GM19468 (cell line): ENCODE data around the gene CTBP2.
A peak's percentile ranks its signal among the peaks of the same experiment; 100 is the strongest.
"Not testable (repeated sequence)": the region's sequence is repeated elsewhere in the genome, so short reads cannot be mapped to it uniquely, and the experiment has no call there.

Experiments
- ATAC-seq: cut with Tn5 transposase; IDR thresholded peaks from one replicate; pipeline ENCODE4 v1.9.1; 2021; ENCODE audit warnings: mild to moderate bottlenecking, moderate library complexity, moderate number of reproducible peaks; ENCODE audit not compliant: unreplicated experiment; ENCODE audit errors: extremely low read depth

Gene CTBP2

DNA sequence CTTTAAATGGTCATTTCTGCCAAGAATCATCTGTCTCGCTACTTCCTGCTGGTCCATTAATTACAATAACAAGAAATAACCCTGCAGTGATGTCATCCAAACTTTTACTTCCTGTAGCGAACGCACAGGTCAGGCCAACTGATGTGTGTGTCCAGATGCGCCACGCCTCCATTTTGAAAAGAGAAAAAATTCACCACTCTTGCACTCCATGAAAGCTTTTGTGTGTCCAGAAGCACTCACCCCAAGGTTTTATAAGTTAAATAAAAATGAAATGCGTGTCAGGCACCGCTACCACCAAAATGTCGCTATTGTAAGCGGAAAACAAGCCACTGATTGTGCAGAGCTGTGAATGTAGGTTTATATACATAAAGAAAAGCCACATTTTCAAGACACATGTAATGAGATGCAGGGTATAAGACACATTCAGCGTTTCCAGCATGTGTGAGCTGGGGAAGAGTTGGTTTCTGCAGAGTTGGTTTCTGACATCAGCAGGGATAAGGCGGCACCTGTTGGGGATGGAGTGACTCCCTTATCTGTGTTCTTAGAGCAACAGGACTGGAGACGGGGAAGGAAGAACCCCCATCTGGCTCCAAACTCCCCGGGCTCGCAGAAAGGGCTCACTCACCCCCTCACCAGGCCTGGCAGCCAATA is 83.3 kb downstream of the CTBP2 start:
- ATAC-seq, result no peak

DNA sequence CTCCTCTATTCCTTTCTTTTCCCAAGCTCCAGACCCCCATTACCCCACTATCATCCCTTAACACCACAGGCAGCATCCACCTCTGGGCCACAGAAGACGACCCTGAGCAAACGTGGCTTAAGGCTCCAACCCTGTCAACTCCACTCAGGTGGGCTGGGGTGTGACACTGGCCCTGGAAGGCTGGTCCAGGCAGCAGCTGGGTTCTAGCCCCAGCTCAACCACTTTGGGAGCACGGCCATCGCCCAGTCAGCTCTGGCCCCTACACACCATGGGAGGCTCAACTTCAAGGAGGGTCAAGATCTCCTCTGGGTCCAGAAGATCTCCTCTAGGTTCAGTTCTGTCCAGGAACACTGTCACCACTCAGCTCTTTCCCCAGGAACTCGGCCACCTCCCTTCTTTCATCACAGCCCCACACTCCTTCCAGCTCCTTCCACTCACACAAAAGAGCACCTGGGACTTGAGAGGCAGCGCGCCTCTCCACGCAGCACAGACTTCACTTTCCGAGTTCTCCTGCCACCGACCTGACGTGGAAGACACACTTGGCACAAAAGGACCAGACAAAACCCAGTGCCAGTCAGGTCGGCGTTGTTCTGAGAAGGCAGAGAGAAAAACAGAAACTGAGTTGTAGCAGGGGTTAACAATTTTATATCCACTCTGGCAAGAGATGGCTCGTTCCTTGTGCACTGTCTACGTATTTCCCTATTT is 84.1 kb downstream of the CTBP2 start:
- no peak for ATAC-seq

DNA sequence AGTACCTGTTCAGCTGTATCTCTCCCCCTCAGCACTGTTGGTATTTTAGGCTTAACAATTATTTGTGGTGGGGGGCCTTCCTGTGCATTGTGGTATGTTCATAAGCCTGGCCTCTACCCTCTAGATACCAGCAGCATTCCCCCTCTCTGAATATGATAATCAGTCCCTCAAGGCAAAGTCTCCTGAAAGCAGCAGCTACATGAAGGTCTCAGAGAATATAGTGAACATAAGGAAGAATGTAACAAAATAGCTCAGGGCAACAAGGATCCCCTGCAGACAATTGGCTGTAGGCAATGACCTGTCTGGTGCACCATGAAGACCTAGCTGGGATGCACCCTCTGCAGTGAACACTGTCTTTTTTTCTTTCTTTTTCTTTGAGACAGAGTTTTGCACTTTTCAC is 86.4 kb downstream of the CTBP2 start:
- no peak for ATAC-seq

DNA sequence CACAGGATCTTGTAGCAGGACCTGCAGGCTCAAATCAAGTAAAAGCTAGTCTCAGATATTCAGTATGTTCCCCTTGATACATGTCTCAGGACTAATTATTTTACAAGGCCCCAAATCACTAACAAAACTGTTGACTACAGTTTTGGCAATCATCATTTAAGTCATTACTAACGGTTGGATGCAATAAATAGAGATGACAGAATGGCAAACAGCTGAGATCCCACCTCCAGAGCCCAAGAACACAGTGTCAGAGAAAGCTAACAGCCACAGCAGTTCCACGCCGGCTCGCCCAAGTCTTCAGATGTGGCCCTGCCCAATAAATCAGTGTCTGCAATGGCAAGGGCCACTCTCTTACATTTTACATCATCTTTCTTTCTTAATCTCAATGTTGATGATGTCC is 87.6 kb downstream of the CTBP2 start:
- ATAC-seq, result no peak

DNA sequence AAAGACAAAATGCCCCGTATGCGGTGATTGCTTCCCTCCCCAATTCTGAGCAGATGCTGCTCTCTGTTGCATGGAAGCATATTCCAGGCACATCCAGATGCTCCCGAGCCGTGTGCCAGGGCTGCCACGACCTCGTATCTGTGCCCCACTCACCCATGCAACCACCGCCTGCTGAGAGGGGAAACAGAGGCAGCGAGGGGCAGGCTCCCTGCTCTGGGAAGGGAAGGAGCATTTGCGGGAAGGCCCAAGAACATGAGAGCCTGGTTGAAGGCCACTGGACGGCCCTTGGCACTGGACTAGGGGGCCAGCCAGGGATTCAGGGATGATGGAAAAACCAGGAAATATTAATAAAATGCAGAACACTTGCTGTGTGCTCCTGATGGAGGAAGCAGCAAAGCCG is 89.4 kb downstream of the CTBP2 start:
- no peak for ATAC-seq

DNA sequence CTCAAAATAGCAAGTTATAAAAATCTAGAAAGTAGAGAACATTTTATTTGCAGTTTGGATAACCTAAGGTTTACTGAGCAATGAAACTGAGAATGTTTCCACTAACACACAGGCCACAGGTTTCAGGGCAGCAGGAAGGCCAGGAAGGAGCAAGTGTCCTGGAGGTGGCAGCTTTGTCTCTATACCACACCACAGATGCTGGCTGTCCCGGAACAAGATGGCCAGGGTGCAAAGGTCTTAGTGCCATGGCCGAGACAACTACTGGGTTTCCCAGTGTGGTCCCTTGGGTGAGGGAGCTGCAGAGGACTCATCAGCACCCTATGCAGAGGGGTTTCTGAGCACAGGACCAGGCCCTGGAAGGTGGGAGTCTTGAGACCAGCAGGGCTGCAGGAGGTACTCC is 92.0 kb downstream of the CTBP2 start:
- no peak for ATAC-seq

DNA sequence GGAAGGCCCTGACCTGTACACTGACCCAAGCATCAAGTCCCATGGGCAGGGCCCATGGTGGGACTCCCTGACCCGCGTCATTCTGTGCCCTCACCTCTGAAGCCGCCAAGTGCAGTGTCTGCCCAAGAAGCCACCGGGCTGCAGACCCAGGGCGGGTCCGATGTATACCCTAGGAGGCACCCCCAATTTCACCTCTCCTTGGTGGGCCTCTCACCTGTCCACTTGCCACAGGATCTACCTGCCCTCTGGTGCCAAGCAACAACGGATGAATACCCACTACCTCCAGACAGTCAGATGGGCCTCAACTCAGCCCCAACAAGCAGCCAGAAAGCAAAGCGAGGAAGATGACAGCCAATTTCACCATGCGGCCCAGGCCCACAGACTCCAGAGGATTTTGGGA is 92.6 kb downstream of the CTBP2 start:
- ATAC-seq, result no peak

DNA sequence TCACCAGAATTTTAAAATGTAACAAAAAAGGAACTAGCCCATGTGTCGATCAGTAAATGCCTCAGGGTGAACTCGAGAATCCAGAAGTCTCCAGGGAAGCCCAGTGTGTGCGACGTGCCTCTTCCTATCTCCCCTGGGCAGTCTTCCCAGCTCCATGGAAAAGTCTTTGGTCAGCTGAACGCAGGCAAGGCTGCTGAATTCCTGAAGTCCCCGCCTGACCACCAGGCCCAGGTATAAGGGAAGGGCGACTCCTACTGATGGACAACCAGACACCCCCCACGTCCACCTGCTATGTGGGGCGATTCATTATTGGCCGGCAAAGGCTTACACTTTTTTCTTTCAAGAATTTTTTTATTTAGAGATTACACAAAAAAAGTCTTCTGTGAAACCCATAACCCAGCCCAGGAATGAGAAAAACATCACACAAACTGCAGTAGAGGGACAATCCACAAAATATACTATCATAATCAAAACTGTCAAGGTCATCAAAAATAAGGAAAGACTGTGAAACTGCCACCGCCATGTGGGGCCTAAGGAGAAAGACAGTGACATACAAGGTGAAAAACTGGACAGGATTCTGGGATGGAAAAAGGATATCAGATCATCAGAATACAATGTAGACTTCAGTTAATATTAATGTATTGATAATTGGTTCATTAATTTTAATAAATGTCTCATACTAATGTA is 93.5 kb downstream of the CTBP2 start:
- no peak for ATAC-seq

DNA sequence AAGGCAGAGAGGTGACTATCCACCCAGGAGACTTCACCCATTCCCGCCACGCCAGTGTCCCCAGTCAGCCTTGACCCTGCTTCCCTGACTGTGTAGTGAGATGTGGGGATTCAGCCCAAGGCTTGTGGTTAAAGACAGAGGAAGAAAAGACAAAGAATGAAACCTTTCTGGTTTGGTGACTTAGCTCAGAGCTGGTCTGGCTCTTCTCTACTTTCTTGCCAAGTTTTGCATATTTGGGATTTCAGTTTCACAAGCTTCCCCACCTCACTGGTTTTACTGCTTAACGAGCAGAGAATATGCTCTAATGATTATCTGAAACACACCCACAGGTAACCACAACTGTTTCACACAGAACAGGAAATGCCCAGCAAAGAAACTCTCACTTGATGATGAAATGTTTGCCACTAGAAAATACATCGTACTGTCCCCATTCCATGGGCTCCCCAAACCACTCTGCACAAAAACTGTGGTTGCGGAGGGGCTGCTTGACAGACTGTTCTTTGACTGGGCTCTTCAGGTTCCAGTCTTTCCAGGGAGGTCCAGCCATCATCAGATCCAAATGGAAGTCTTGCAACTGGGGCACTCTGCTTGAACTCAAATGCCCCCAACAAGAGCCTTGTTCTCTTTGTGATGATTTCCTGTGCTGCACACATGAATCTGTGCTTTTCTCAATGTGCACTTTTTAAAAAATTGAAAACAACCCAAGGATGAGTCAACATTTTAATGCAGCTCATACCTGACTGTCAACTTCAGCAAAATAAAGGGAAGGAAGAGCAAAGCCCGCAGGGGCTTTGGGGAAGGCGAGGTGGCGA is 95.5 kb downstream of the CTBP2 start:
- peak; percentile 93 for ATAC-seq

DNA sequence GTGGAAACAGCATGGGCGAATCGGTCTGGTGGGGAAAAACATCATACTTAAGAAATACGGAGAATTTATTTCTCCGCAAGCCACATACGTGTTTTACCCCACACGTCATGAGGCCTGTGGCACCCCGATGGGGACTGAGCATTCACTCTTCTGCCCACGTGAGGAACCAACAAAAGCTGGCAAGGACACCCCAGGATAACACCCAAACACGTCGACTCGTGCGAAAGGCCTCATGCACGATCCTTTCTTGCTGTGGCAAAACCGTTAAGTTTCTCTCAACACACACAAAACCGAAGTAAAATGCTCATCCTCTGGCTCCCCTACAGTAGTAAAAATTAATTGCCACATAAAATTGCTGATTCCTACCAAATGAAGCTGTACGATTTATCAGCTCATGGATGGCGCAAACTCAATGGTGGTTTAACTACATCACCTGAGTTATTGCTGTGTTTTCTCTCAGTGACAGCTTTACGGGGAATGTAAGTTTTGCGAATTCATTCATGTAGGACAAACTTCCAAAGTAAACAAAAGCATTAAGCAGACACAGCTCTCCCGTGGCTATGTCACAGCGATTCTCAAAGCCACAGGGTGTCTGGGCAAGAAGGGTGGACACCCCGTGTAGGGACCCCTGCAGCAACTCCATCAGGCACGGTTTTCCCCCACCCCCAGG is 97.0 kb downstream of the CTBP2 start:
- no peak for ATAC-seq

DNA sequence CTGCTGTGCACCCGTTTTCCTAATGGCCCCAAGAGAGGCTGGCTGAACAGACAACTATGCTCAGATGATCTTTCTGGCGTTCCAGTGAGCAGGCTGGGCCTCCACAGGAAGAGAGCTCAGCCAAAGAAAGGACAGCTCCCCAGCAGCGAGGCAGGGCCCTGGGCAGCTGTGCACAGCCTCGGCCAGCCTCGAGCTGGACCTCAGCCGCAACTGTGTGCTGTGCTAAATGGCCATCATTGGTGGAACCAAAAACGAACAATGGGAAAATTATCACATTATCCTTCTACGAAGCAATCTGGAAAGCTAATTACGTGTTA is 97.5 kb downstream of the CTBP2 start:
- ATAC-seq, result no peak

DNA sequence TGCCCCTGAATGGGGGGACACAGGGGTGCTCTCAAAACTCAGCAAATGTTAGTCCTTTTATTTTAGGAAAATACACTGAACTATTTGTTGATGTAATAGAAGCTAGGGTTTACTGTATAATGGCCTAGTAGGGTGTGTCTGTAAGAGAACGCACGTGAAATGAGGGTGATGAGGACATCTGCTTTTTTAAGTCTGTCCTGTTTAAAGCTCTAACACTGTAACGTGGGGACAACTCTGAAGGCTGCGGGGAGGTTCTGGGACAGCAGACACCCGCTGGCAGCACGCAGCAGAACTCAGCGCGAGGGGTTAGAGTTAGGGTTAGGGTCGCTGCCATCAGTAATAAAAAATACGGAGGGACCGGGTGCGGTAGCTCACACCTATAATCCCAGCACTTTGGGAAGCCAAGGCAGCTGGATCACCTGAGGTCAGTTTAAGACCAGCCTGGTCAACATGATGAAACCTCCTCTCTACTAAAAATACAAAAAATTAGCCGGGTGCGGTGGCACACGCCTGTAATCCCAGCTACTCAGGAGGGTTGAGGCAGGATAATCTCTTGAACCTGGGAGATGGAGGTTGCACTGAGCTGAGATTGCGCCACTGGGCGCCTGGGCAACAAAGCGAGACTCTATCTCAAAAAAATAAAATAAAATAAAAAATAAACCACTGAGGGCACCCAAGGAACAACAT is 98.0 kb downstream of the CTBP2 start:
- ATAC-seq, result no peak

DNA sequence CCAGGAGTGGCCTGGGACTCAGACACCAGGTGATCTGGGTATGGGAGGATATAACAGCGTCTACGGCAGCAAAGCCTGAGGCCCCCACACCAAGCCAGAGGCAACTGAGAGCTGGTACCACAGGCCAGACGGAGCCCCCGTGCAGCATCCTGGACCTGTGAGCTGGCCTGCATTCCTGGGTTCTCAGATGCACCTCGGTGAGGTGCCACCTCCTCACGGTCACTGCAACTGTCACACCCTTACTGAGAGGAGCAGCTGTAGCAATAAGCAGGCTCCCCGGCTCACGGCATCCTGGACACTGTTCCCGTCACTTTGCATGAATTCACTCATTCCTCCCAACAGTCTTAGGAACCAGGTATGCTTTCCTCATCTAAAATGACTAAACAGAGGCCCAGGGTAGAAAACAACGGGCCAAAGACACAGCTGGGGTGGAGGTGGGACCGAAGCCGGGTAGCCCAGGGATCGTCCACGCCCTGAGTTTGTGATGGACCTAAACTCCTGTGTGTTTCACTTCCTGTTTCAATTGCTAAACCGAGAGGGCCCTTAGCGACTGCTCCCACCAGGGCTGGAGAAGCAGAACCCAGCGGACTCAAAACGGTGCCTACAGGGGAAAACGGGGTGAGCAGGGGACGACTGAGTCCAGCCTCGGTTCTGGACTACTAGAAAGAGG is 98.7 kb downstream of the CTBP2 start:
- no peak for ATAC-seq

DNA sequence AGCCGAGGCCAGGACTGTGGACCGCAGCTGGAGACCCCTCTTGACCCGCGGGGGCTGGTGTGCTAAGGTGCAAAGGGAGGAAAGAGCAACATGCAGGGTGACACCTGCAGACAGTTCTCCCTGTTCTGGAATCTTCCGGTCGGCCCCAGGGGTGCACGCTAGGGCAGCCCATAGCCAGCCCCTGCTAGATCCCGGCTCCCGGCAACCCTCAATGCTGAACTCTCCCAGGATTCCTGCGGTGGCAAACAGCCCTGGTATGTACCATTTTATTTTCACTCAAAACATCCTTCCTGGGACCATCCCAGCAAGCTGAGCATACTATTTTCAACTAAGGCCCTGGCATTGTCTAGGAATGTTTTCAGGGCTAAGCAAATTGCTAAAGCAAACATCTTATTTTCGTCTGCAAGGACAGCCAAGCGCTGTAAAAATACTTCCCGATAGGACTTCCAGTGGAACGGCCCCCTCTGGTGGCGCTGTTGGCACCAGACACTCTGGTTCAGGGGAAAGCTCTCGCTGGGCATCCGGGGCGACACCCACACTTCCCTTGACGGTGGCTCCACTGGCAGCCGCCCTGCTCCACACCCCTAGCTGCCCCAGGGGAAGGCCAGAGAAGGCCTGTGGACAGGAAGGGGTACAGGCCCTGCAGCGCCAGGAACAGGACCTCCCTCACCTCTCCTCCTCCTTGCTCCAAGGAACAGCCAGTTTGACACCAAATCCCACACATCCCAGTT is 99.4 kb downstream of the CTBP2 start:
- no peak for ATAC-seq

DNA sequence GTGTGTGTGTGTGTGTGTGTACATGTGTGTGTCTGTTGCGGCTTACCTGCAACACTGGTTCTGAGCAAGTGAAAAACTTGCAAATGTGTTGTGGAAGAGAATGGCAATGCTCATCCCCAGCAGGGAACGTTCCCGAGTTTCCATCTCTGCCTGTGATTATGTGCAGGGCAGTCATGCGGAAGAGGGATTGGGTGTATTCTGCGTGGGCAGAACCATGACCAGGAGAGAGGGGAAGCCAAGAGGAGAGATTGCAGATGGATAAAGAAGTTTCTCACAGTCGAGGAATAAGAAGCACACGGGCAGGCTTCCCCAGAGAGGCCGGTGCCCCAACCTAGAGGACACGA is 99.9 kb downstream of the CTBP2 start:
- ATAC-seq, result no peak

DNA sequence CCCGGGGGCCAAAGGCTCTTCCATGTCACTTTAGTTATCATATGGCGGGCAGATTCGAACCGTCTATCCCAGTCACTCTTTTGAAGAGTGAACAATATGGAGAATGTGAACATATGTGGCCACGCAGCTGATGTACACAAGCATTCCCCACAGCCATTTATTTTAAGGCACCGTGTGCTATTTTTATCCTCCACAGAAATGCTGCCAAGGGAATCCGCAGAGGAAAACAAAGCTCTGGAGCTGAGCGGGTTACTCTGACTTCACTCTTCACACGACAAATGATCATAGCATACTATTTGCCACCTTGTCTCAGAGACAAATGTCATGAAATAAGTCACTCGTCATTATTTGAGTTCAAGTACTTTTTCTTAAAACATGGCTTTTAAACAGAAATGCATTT is 100.3 kb downstream of the CTBP2 start:
- ATAC-seq, result no peak

DNA sequence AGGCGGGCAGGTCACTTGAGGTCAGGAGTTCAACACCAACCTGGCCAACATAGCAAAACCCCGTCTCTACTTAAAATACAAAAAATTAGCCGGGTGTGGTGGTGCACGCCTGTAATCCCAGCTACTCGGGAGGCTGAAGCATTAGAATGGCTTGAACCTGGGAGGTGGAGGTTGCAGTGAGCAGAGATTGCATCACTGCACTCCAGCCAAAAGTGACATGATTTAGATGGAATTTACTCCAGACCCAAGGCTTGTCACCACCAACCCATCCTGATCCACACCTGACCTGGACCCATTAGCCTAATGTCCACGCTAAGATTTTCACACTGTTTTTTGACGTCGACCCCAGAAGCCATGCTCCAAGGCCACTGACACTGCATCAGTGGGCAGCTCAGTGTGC is 101.0 kb downstream of the CTBP2 start:
- ATAC-seq, result not testable (repeated sequence)

DNA sequence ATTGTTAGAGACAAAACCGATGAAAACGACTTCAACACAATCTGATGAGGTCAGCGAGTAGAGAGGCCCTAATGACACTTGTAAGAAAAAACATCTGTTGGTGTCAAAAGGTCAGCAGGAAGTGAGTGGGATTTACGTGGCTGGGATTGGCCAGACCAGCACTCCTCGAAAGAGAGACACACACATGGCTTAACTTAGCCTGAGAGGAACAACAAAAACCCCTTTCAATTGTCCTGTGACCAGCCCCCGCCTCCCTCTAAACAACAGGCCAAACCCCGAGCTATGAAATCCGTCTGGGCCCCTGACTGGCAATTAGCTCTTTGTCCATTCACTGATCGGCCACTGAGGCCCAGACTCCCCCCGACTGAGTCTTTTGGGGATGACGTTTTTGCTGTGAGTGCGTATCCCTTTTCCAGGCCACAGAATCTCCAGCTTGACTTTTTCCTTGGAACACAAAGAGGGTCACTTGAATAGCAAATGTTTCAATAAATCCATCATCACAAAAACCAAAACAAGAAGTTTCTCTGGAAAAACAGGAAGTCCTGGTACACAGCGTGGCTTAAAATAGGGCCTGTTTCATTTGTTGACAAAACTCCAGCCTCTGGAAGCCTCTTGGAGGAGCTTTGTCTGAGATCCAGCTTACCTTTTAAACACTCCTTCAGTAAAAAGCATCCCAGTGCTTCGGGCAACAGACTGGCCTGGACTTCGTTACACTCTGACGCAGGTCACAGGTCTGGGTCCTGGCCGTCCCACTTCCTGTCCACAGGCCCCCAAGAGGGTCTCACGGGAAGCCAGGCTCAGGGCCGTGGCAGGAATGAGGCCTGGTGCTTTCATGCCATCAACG is 103.0 kb downstream of the CTBP2 start:
- no peak for ATAC-seq
